HepG2 (cell line): ENCODE results near the gene USE1. TPM values are rescaled to one million over a fixed set of nuclear protein-coding genes. Genes with fewer than 3 reads are reported as not detected.

ENCODE experiments used
- ATF2 ChIP-seq: sonication (generic); formaldehyde crosslinking; IDR thresholded peaks from 2 replicates; pipeline ENCODE4 v1.4.0; 2020; ENCODE audit warnings: missing genetic modification reagents
- CERS6 ChIP-seq: sonication (generic); formaldehyde crosslinking; IDR thresholded peaks from 2 replicates; pipeline ENCODE4 v1.5.0; 2020; ENCODE audit warnings: missing genetic modification reagents
- CREBL2 ChIP-seq: sonication (generic); formaldehyde crosslinking; IDR thresholded peaks from 2 replicates; pipeline ENCODE4 v1.8.1; 2023; ENCODE audit warnings: missing genetic modification reagents, mild to moderate bottlenecking, borderline replicate concordance
- ELF4 ChIP-seq: sonication (generic); formaldehyde crosslinking; IDR thresholded peaks from 2 replicates; pipeline ENCODE4 v1.5.0; 2020; ENCODE audit warnings: missing genetic modification reagents, mild to moderate bottlenecking, moderate library complexity, borderline replicate concordance
- FOXC1 ChIP-seq: sonication (generic); formaldehyde crosslinking; IDR thresholded peaks from 2 replicates; pipeline ENCODE4 v1.8.0; 2022; ENCODE audit warnings: mild to moderate bottlenecking, missing genetic modification reagents, borderline replicate concordance
- GPN1 ChIP-seq: sonication (generic); formaldehyde crosslinking; IDR thresholded peaks from 2 replicates; pipeline ENCODE4 v1.5.1; 2020; ENCODE audit warnings: missing genetic modification reagents, borderline replicate concordance
- HNRNPL ChIP-seq: fragments of 200-400 bp; formaldehyde crosslinking; IDR thresholded peaks from 2 replicates; pipeline ENCODE4 v1.6.1; 2017; ENCODE audit warnings: mild to moderate bottlenecking, low read depth, low read length
- PATZ1 ChIP-seq: sonication (generic); formaldehyde crosslinking; IDR thresholded peaks from 2 replicates; pipeline ENCODE4 v1.4.0; 2020; ENCODE audit warnings: missing genetic modification reagents
- RARA ChIP-seq: IDR thresholded peaks from 2 replicates; pipeline ENCODE4 v1.6.1; 2016; ENCODE audit warnings: missing genetic modification reagents, missing compliant biosample characterization
- STAG1 ChIP-seq: sonication (generic); formaldehyde crosslinking; IDR thresholded peaks from 2 replicates; pipeline ENCODE4 v1.4.0; 2020; ENCODE audit warnings: missing genetic modification reagents
- ZFY ChIP-seq: sonication (generic); formaldehyde crosslinking; IDR thresholded peaks from 2 replicates; pipeline ENCODE4 v1.4.0; 2020; ENCODE audit warnings: missing genetic modification reagents
- ZNF136 ChIP-seq: sonication (generic); formaldehyde crosslinking; IDR thresholded peaks from 2 replicates; pipeline ENCODE4 v1.8.1; 2022; ENCODE audit warnings: low read depth, mild to moderate bottlenecking, moderate library complexity, missing genetic modification reagents
- ZNF543 ChIP-seq: sonication (generic); formaldehyde crosslinking; IDR thresholded peaks from 2 replicates; pipeline ENCODE4 v1.4.0; 2020; ENCODE audit warnings: mild to moderate bottlenecking, missing genetic modification reagents
- ZNF646 ChIP-seq: sonication (generic); formaldehyde crosslinking; IDR thresholded peaks from 2 replicates; pipeline ENCODE4 v1.9.0; 2021; ENCODE audit warnings: mild to moderate bottlenecking, missing genetic modification reagents
- ZNF724P ChIP-seq: sonication (generic); formaldehyde crosslinking; IDR thresholded peaks from 2 replicates; pipeline ENCODE4 v1.8.0; 2022; ENCODE audit warnings: missing genetic modification reagents, borderline replicate concordance
- ZNF740 ChIP-seq: sonication (generic); formaldehyde crosslinking; IDR thresholded peaks from 2 replicates; pipeline ENCODE4 v1.4.0; 2020; ENCODE audit warnings: missing genetic modification reagents
- ZNF766 ChIP-seq: sonication (generic); formaldehyde crosslinking; IDR thresholded peaks from 2 replicates; pipeline ENCODE4 v1.5.0; 2020; ENCODE audit warnings: missing genetic modification reagents, borderline replicate concordance
- ZNF816 ChIP-seq: sonication (generic); formaldehyde crosslinking; IDR thresholded peaks from 2 replicates; pipeline ENCODE4 v1.8.0; 2022; ENCODE audit warnings: missing genetic modification reagents, mild to moderate bottlenecking, borderline replicate concordance
- ZSCAN20 ChIP-seq: sonication (generic); formaldehyde crosslinking; IDR thresholded peaks from 2 replicates; pipeline ENCODE4 v1.4.0; 2020; ENCODE audit warnings: missing genetic modification reagents, mild to moderate bottlenecking, borderline replicate concordance
- polyA plus RNA-seq, 8 experiments: library from polyadenylated mRNA; depleted of rRNA in 3 of 8; stranded (reverse) in 7 of 8; unstranded in 1 of 8; fragments of >200 nt; fragmentation: Illumina TruSeq in 4 of 8; extraction: Trizol in 4 of 8; gene quantifications; 2 replicates each; pipeline versions ENCODE4 v1.2.1 to v1.2.3, GENCODE V29; 2011 to 2016; ENCODE audit warnings: low read depth in 4 of 8, missing spikeins in 1 of 8, mixed read lengths in 1 of 8; ENCODE audit not compliant: insufficient read depth in 1 of 8
- total RNA-seq, 5 experiments: library from RNA; depleted of rRNA; stranded (reverse); fragments of >200 nt; fragmentation: Illumina TruSeq; extraction: Trizol; gene quantifications; 2 replicates each; pipeline ENCODE4 v1.2.3, GENCODE V29; 2016; ENCODE audit warnings: low read depth in 1 of 5

USE1 gene
- total and polyA plus RNA-seq, 2 of the 13 experiments (the other 11 are each of a cell fraction or from before 2014, with no cell fraction given) = 9.9 to 17.6 TPM

- no peak for TF ChIP-seq HNRNPL
- no peak for TF ChIP-seq ZNF136 (CRISPR knock-in tag)
- TF ChIP-seq ZNF724P (CRISPR knock-in tag) = no peak
- no peak for TF ChIP-seq ZNF646 (CRISPR knock-in tag)
- no peak for TF ChIP-seq ELF4
- 0 out of 2 replicates have a peak, but pooled peaks have one; percentile 12 for TF ChIP-seq RARA (CRISPR knock-in tag)
- no peak for TF ChIP-seq ZNF766 (CRISPR knock-in tag)
- peak; percentile 42; the same call in 1 of the 2 replicates for TF ChIP-seq ZFY (CRISPR knock-in tag)
- no peak for TF ChIP-seq FOXC1 (CRISPR knock-in tag)
- TF ChIP-seq STAG1 = peak; percentile 68
- TF ChIP-seq CREBL2 (CRISPR knock-in tag) = no peak
- TF ChIP-seq PATZ1 (CRISPR knock-in tag) = peak; percentile 62
- TF ChIP-seq ATF2 (CRISPR knock-in tag) = peak; percentile 11; the same call in 1 of the 2 replicates
- TF ChIP-seq ZSCAN20 (CRISPR knock-in tag) = no peak
- TF ChIP-seq ZNF816 = no peak
- TF ChIP-seq CERS6 (CRISPR knock-in tag) = no peak
- TF ChIP-seq ZNF543 (CRISPR knock-in tag) = 0 out of 2 replicates have a peak, but pooled peaks have one; percentile 39
- no peak for TF ChIP-seq ZNF740 (CRISPR knock-in tag)
- TF ChIP-seq GPN1 (CRISPR knock-in tag) = no peak
Measured at GRCh38 chr19:17260842-17261325, 45.7 kb downstream of the USE1 start (continued).
